GM19193 (cell line): ENCODE measurements around the gene ATP6V0E2.

ENCODE experiments used
- POLR2A ChIP-seq: IDR thresholded peaks from 4 replicates; pipeline ENCODE4 v1.6.1; 2011; ENCODE audit not compliant: insufficient read depth, insufficient read length; ENCODE audit errors: extremely low read depth

Gene ATP6V0E2

GRCh38 chr7:149866779-149867447 lies 6.9 kb upstream of the ATP6V0E2 start:
- TF ChIP-seq POLR2A = no peak

- TF ChIP-seq POLR2A = no peak
Observed at GRCh38 chr7:149867762-149868622, 5.8 kb upstream of the ATP6V0E2 start.

DNA sequence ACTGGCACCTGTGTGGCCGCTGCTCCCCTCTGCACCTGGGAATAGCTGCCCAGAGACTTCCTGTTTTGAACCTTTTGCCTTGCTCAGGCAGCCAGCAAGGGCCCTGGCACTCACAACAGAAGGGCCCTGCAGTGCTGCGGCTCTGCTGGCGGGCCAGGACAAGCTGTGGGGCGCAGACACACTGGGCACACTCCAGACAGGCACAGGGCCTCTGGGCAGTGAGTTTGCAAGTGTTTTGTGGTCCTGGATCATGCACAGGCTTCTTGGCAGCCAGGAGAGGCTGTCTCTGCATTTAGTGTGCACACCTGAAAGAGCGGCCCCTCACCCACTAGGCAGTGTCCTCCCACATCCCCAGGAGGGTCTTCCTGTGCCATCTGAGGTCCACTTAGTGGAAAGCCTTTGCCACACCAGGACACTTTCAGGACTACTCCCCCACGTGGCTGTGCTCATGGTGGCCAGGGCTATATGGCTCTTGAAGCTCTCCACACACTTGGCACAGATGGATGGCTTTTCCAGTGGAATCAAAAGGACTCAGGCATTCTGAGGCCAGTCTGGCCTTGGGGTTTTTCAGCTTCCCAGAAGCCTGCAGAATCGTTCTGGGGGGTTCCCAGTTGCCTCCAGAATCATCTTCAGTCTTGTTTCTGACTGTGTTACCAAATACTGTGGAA lies 5.0 kb upstream of the ATP6V0E2 start:
- no peak for TF ChIP-seq POLR2A

GRCh38 chr7:149869291-149869650 lies 4.5 kb upstream of the ATP6V0E2 start:
- no peak for TF ChIP-seq POLR2A

DNA sequence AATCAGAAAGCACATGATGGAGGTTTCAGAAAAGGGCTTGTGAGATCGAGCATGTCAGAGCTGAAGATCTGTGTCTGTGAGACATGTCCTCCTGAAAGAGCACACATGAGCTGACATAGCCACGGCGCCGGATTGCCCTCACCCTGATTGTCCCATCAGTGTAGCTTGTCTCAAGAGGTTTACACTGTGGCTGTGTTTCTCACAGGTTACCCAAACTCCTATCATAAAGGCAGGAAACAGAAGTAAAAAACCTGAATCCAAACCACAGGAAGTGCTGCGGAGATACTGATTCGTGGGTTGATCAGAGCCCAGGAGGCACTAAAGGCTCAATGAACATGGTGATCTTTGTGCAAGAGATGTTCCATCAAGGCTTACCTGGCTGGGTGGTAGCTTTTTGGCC lies 3.9 kb upstream of the ATP6V0E2 start:
- no peak for TF ChIP-seq POLR2A

- TF ChIP-seq POLR2A = no peak
Observed at GRCh38 chr7:149870274-149870673, 3.5 kb upstream of the ATP6V0E2 start.

GRCh38 chr7:149870701-149871483 lies 2.9 kb upstream of the ATP6V0E2 start:
- no peak for TF ChIP-seq POLR2A

- TF ChIP-seq POLR2A = no peak
Observed at GRCh38 chr7:149871576-149871975, 2.2 kb upstream of the ATP6V0E2 start.

DNA sequence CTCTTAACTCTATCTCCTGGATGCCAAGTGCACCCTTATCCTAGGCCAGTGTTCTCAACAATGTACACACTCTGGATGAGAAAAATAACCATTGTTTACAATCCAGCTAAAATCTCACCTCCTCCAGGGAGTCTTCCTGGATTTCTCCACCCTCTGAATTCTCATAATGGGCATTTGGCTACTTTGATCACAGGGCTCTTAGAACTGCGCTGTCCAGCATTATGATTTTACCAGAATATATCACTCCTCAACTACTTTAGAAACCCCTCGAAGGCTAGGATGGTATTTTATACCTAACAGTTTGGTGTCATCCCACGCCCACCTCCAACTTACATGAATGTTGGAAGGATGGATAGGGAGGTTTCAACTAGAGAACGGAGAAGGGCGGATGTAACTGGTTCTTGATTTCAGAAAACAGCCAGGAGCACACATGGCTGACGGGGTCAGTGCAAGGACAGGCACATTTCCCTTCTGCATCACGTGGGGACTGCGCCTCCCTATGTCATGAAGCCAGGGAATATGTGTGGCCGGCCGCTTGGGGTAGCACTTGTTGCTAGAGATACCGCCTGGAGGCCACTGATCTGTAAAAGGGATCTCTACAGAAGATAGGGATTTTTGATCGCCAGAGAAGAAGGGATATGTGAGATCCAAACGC lies 1.2 kb upstream of the ATP6V0E2 start:
- TF ChIP-seq POLR2A = no peak

DNA sequence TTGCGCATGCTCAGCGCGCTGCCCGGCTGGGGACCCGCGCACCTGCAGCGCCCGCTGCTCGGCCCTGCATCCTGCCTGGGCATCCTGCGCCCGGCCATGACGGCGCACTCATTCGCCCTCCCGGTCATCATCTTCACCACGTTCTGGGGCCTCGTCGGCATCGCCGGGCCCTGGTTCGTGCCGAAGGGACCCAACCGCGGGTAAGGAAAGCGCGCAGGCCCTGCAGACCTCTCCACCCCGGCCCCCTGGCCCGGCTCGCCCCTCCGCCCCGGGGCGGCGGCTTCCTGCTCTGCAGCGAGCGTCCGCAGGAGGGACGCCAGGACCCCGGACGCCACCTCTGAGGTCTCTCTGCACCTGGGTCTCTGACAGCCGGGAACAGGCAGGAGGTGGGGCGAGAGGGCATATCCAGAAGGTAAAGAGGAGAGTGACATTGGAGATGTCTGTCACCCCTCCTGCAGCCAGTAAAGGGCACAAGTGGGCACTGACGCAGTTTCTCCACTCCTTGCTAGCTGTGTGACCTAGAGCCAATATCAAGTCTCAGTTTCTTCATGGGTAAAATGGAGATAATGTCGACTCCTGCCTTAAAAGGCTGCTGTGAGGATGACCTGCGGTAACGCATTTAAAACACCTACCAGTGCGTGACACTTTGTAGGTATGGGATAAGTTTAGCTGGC lies 338 bp downstream of the ATP6V0E2 start:
- peak; percentile 67 for TF ChIP-seq POLR2A

- TF ChIP-seq POLR2A = no peak
Observed at GRCh38 chr7:149874644-149875028, 867 bp downstream of the ATP6V0E2 start.

GRCh38 chr7:149875396-149875795 lies 1.6 kb downstream of the ATP6V0E2 start:
- no peak for TF ChIP-seq POLR2A

DNA sequence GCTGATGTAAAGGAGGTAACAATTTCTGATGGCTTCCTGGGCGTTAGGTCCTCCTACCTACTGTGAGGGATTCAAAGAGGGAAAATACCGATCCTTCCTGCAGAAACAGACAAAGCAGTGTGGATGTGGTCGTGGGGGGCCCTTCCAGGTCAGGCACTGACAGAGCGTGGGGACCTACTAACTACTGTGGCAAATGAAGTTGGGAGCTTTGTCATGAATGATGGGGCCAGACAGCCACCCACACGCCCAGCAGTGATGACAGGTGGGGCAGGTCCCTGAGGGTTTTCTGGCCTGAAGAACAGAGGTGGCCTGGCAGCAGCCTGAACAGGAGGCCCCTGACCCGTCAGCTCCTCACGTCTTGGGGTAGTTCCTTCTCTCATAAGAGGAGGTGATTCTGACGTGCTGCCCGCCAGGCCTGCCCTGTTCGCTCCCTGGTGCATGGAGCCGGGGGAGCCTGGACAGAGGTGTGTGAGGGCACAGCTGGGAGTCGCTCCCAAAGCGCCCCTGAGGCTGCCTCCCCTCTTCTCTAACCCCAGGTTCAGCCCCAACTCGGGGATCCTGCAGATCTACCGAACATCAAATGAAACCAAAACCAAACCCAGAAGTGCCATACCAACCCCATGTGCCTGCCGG lies 4.2 kb downstream of the ATP6V0E2 start:
- TF ChIP-seq POLR2A = no peak
